OCI-LY3 (cell line): Measurements from ENCODE around the gene VAT1L.

Source experiments
- CTCF ChIP-seq: fragments of 200-600, 300-600 bp; sonication (generic); IDR thresholded peaks from 2 replicates; pipeline ENCODE4 v1.5.1; 2014; ENCODE audit warnings: antibody characterized with exemption, low read length, low read depth
- EZH2phosphoT487 ChIP-seq: fragments of 200-600 bp; shearing (Covaris generic); IDR thresholded peaks from 2 replicates; pipeline ENCODE4 v1.6.1; 2018; ENCODE audit warnings: antibody characterized with exemption, mixed run types, low read depth

DNA sequence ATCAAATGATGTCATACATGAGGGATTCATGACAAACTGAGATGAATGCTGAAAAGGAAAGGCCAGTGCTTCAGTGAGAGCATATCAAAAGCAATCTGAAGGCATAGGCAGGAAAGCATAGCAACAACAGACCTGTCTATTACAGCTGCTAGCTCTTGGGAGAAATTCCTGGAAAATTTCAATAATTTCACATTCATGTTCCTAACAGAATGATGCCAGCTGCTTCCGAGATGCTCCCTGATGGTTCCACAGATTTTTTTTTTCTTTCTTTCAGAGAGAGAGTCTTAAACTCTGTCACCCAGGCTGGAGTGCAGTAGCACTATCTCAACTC, 183.7 kb downstream of the VAT1L start:
- TF ChIP-seq CTCF (no peak), EZH2phosphoT487 (no peak)
